HS-5 (cell line): ENCODE results near the gene JAM2.
"Not testable (repeated sequence)": the region's sequence is repeated elsewhere in the genome, so short reads cannot be mapped to it uniquely, and the experiment has no call there.

Source experiments
- DNase-seq: peaks from one replicate; pipeline ENCODE4 v3.0.0-alpha.2; 2012; ENCODE audit warnings: low read depth

JAM2 gene

DNA sequence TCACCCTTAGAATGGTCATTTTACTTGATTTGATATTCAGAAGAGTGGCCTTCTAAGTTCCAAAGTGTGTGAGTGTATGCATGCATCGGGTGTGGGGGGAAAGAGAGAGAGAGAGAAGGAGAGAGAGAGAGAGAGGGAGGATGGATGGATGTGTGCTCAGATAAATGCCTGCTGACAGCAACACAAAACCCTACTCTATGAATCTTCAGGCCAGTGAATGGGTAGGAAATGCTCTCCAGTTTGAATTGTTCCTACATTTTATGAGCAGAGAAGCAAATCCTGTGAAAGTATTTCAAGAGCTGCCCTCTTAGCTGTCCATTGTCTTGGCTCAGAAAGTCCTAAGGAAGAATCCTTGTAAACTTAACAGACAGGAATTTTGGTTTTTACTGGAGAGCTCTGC is 7.4 kb downstream of the JAM2 start:
- no peak for DNase-seq

DNA sequence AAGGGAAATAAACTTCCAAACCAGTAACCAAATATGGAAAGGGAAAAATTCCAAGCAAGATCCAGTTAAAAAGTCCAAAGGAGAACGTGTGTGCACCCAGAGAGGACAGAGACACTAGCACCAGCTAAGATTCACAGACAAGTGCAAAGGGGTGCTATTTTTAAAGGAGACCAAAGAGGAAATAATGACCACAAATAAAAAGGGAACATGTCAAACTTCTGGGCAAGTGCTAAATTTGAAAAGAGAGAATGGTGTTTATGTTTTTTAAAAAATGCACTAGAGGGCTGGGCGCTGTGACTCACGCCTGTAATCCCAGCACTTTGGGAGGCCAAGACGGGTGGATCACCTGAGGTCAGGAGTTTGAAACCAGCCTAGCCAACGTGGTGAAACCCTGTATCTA is 8.6 kb downstream of the JAM2 start:
- DNase-seq: no peak

DNA sequence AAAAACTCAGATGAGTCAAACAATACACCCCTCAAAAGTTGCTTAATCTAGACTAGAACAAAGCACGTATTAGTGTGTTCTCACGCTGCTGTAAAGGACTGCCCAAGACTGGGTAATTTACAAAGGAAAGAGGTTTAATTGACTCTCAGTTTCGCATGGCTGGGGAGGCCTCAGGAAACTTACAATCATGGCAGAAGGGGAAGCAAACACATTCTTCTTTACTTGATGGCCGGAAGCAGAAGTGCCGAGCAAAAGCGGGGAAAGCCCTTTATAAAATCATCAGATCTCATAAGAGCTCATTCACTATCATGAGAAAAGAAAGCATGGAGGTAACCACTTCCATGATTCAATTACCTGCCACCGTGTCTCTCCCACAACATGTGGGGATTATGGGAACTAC is 10.1 kb downstream of the JAM2 start:
- no peak for DNase-seq

DNA sequence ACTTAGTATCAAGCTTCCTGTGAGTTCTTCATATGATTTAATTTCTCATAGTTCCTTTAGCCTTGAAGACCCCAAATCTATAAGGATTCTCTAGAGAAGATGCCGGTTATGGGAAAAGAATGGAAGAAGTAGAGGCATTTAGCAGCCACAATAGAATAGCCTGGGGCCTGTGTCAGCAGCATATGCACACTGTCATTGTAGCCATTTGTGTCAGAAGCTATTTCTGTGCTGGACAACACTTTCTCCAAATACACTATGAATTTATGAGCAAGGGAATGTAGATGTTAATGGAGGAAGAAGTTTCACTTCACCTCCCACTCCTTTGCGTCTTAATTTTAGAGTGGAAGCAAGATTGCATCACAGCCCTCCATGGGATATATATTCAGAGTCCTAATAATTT is 17.4 kb downstream of the JAM2 start:
- no peak for DNase-seq

- no peak for DNase-seq
Observed at GRCh38 chr21:25657140-25657539, 18.1 kb downstream of the JAM2 start.

DNA sequence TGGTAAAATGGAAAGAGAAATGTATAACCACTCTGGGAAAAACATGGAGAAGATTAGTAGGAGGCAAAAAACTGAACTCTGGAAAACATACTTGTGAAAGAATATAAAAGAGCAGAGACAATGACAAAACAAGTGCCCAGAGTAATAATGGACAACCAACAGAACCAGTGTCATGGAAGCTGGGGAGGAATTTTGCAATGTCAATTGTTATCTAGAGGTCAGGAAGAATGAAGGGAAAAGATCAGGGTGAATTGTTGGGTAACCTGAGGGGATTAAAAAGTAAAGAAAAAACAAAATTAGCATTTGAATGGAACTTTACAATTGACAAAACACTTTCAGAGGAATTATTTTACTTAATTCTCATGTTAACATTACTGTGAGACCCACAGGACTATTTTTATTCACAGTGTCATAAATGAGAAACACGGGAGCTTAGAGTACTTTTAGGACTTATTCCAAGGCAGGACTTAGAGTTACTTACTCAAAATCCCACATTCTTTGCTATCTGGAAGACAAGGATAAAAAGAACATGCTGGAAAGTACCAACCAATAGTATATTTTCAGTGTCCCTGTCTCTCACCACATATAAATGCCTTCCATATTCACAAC is 19.5 kb downstream of the JAM2 start:
- no peak for DNase-seq

- DNase-seq: no peak
Observed at GRCh38 chr21:25660233-25660632, 21.2 kb downstream of the JAM2 start.

DNA sequence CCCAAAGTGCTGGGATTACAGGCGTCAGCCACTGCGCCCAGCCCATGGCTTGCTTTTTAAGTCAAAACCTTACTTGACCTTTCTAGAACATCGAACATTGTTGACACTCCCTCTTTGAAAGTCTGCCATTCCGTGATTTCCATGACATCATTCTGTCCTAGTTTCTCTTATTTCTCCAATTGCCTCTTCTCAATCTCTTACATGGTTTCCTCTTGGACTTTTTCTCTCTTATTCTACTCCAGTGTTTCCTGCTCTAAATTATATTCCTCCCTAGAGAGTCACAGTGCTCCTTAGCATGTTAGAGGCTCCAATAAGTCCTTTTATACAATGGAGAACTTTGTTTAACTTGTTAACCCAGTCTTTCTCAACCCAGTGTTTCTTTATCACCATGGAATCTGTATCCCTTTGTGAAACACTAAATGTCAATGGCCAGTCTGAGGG is 25.5 kb downstream of the JAM2 start:
- no peak for DNase-seq

DNA sequence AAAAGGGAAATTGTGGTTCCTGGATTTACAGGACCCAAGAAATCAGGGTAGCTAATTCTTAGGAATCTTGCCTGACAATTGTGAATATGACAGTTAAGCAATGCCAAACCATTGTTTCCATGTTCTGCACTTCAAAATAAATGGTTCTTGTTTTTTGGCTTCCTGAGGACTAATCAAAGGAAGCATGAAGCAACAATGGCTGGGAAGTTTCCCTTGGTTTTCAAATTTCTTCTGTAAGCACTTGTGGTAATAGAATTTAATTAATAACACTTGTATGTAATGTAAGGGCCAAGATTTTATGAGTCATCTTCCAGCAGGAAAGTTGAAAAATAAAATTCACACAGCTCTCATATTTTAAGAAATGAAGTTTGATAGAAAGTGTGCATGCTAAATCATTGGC is 31.7 kb downstream of the JAM2 start:
- peak; percentile 37 for DNase-seq

DNA sequence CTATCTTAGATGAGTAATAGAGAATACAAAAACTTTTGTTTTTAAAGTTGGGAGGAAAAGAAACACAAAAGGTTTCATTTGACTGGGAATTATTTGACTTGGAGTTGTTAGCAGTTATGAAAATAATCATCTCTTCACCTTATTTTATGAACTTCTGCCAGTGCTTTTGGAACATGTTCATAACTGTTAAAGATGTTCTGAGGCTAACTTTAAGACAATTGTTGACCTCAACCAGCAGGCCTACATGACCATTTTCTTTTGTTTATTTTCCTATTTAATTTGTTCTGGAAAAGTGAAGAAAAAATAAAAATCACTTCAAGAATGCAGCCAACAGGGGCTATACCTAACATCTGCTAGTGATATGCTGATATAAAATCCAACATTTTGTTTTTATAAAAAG is 37.4 kb downstream of the JAM2 start:
- DNase-seq: no peak

DNA sequence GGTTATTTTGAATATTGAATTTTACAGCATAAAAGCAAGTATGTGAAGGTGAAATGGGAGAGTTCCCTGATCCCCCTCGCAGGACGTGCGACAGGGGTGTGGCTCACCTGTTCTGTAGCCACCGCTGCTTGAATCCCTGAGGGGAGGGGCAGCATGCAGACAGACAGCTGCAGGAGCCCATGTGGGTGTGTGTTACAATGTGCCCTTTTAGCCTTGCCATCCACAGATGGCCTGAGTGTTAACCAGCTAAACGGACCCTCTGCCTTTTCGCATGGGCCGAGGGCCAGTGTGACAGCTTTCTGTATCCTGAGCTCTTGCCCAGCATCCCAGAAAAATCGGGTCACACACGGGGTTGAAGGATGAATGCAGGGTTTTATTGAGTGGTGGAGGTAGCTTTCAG is 43.3 kb downstream of the JAM2 start:
- no peak for DNase-seq

DNA sequence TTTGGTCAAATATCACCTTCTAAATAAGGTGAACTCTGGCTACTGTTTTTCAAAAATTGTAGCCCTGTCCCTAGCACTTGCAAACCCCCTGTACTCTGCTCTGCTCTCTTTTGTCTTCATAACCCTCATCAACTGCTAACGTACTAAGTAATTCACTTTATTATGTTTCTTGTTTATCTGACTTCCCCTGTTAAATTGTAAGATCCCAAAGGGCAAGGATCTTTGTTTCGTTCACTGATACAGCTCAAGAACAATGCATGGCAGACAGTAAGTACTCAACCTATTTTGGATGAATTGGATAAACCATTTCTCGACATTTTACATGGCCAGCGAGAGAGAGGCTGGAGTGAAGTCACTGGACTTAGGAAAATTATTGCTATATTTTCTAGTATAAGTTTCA is 48.7 kb downstream of the JAM2 start:
- no peak for DNase-seq

DNA sequence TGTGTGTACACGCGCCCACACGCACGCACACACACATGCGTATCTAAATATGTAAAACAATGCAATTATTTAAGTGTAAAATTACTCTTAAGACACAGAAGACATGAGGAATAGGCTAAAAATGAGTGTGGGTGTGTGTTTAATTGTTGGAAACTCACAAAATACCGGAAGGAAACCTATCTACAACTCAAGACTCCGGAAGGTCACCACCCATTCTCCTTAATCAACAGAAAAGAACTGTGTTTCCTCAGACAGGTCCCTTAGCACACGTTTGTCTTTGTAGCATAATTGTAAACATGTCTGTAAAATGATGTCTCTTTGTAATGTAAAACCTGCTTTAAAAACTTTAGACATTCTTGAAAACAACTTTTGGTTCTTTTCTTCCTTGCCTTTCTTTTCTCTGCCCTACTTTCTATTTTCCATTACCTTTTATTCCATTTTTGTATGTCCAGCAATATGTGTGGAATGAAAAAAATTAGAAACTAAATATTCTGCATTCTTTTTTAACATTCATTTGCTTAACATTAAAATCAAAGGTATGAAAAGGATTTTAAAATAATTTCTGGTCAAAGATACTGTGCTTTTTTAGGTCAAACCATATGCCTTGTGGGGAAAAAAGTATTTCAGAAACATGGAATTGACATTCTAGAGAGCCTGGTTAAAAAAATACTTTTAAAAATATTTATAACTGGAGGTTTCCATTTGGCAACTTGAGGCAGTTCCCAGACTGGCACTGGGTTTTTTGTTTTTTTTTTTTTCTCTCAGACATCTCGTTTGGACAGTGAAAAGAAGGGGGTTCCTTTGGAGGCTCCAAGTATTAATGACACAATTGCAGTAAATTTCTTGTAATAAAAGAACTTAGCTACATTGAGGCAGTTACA is 49.5 kb downstream of the JAM2 start:
- no peak for DNase-seq

- DNase-seq: no peak
Observed at GRCh38 chr21:25689226-25689625, 50.2 kb downstream of the JAM2 start.

DNA sequence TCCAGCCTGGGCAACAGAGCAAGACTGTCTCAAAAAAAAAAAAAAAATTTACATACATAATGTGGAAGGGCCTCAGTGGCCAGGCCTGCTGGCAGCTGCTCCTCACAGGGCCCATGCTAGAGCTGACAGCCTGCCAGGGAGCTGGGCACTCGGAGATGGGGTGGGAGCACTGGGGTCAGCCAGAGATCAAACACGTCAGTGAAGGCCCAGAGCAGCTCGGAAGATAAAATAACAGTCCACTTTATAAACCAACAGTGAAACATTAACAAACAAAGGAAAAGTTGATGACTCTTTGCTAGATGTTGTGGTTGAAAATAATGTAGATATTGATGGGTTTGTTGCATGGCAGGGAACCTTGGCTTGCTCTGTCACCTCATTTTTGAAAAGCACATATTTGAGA is 52.9 kb downstream of the JAM2 start:
- DNase-seq: no peak

GRCh38 chr21:25695461-25695860 is 56.4 kb downstream of the JAM2 start:
- DNase-seq: not testable (repeated sequence)

GRCh38 chr21:25700741-25701140 is 61.7 kb downstream of the JAM2 start:
- DNase-seq: no peak

DNA sequence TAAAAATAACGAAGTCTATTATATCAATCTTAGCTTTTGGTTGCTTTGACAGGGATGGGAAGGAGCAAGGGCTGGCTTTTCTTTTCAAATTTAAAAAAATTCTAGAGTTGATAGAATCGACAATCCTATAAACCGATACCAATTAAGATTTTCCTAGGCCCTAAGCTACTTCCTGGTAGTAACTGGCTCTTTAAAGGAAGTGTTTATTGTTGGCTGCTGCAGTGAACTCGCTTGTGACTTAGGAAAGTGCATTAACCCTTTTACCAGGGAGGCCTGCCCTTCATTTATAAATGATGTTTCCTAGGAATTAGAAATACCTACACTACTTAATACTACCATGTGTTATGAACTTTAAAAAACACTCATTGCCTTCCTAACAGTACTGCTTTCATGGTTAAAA is 62.5 kb downstream of the JAM2 start:
- DNase-seq: no peak

- peak; percentile 11 for DNase-seq
Observed at GRCh38 chr21:25708467-25709065, 69.5 kb downstream of the JAM2 start.

GRCh38 chr21:25709684-25710265 is 70.7 kb downstream of the JAM2 start:
- no peak for DNase-seq

- no peak for DNase-seq
Observed at GRCh38 chr21:25710550-25710949, 71.5 kb downstream of the JAM2 start.

GRCh38 chr21:25714066-25714465 is 75.0 kb downstream of the JAM2 start:
- not testable (repeated sequence) for DNase-seq
